SK-N-SH (cell line): ENCODE data around the gene CMYA5. TPM values are rescaled to one million over a fixed set of nuclear protein-coding genes. Genes with fewer than 3 reads are reported as not detected.
"Not testable (repeated sequence)": the region's sequence is repeated elsewhere in the genome, so short reads cannot be mapped to it uniquely, and the experiment has no call there.

Experiments
- CTCF ChIA-PET: fragments of 300-600, 350-600 bp; formaldehyde crosslinking; extraction: SDS; loops from one replicate; lab custom pipeline; 2021; lab: Yijun Ruan, JAX
- POLR2A ChIA-PET: fragments of 350-600 bp; sonication (Branson Sonifier 250); formaldehyde crosslinking; extraction: SDS; loops from one replicate; lab custom pipeline; 2020; ENCODE audit warnings: antibody characterized with exemption, inconsistent platforms; lab: Yijun Ruan, JAX
- DNase-seq: peaks from one replicate; pipeline ENCODE4 v3.0.0; 2012
- H2AFZ ChIP-seq: fragments of 200-600 bp; sonication (generic); 2 replicates; pipeline ENCODE4 v1.8.1; 2016; ENCODE audit warnings: antibody characterized with exemption, mild to moderate bottlenecking, low read depth
- H3F3A ChIP-seq: fragments of 200-600 bp; sonication (generic); replicated peaks from 2 replicates; pipeline ENCODE3; 2016; ENCODE audit warnings: antibody characterized with exemption, mild to moderate bottlenecking; ENCODE audit not compliant: insufficient read depth
- H3K27ac ChIP-seq, 2 experiments: fragments of 200-500 bp in 1 of 2; fragments of 200-600 bp in 1 of 2; sonication (Bioruptor generic) in 1 of 2; sonication (generic), shearing (Covaris generic) in 1 of 2; 2 replicates each; pipeline versions ENCODE4 v1.5.1 to v1.6.1; 2014 to 2016; ENCODE audit warnings: low read depth in 2 of 2, inconsistent platforms in 1 of 2, low read length in 1 of 2, mild to moderate bottlenecking in 1 of 2, mixed read lengths in 1 of 2
- H3K27me3 ChIP-seq: fragments of 200-600 bp; sonication (generic), shearing (Covaris generic); 2 replicates; pipeline ENCODE4 v1.6.1; 2016; ENCODE audit warnings: mixed run types; ENCODE audit not compliant: insufficient read depth
- H3K36me3 ChIP-seq, 2 experiments: fragments of 200-500 bp in 1 of 2; fragments of 200-600 bp in 1 of 2; sonication (Bioruptor generic) in 1 of 2; sonication (generic) in 1 of 2; replicated peaks in 1 of 2; 2 replicates each; pipeline versions ENCODE3 to v1.5.1; 2014 to 2016; ENCODE audit warnings: low read length in 1 of 2, mild to moderate bottlenecking in 1 of 2; ENCODE audit not compliant: insufficient read depth in 2 of 2, control insufficient read depth in 1 of 2
- H3K4me1 ChIP-seq, 2 experiments: fragments of 200-500 bp in 1 of 2; fragments of 200-600 bp in 1 of 2; sonication (Bioruptor generic) in 1 of 2; sonication (generic), shearing (Covaris generic) in 1 of 2; 2 replicates each; pipeline versions ENCODE4 v1.5.1 to v1.6.1; 2014 to 2016; ENCODE audit warnings: low read depth in 1 of 2, low read length in 1 of 2, mixed run types in 1 of 2; ENCODE audit not compliant: insufficient read depth in 2 of 2, control insufficient read depth in 1 of 2
- H3K4me2 ChIP-seq: fragments of 200-600 bp; sonication (generic), shearing (Covaris generic); 2 replicates; pipeline ENCODE4 v1.6.1; 2017; ENCODE audit warnings: mixed run types
- H3K4me3 ChIP-seq, 2 experiments: fragments of 200-500 bp in 1 of 2; fragments of 200-600 bp in 1 of 2; sonication (Bioruptor generic) in 1 of 2; sonication (generic), shearing (Covaris generic) in 1 of 2; 2 replicates each; pipeline versions ENCODE4 v1.5.1 to v1.8.1; 2014 to 2016; ENCODE audit warnings: low read depth in 2 of 2, inconsistent platforms in 1 of 2, low read length in 1 of 2, mild to moderate bottlenecking in 1 of 2, mixed read lengths in 1 of 2, moderate library complexity in 1 of 2
- H3K79me2 ChIP-seq: fragments of 200-600 bp; sonication (generic); 2 replicates; pipeline ENCODE4 v1.8.1; 2017; ENCODE audit warnings: mild to moderate bottlenecking; ENCODE audit not compliant: insufficient read depth
- H3K9ac ChIP-seq: fragments of 200-600 bp; sonication (generic); 2 replicates; pipeline ENCODE4 v1.6.1; 2017; ENCODE audit warnings: mixed run types
- H3K9me2 ChIP-seq: fragments of 200-600 bp; sonication (generic); 2 replicates; pipeline ENCODE4 v1.6.1; 2017; ENCODE audit warnings: mixed run types
- H3K9me3 ChIP-seq: fragments of 200-600 bp; sonication (generic); 2 replicates; pipeline ENCODE4 v1.6.1; 2017; ENCODE audit warnings: mixed run types, mild to moderate bottlenecking, moderate library complexity
- H4K20me1 ChIP-seq: fragments of 200-600 bp; sonication (generic); 2 replicates; pipeline ENCODE4 v1.6.1; 2017; ENCODE audit warnings: mild to moderate bottlenecking, mixed run types; ENCODE audit not compliant: insufficient read depth
- CHD2 ChIP-seq: fragments of 150-350 bp; IDR thresholded peaks from 2 replicates; pipeline ENCODE4 v1.6.1; 2018; ENCODE audit warnings: low read length; ENCODE audit not compliant: partially characterized antibody
- CTCF ChIP-seq: fragments of 200-600 bp; sonication (generic); IDR thresholded peaks from 2 replicates; pipeline ENCODE4 v1.6.1; 2017; ENCODE audit warnings: antibody characterized with exemption, mild to moderate bottlenecking, moderate library complexity
- EZH2phosphoT487 ChIP-seq: fragments of 200-600 bp; sonication (generic); IDR thresholded peaks from 2 replicates; pipeline ENCODE4 v1.6.1; 2017; ENCODE audit warnings: low read depth, mixed run types, mild to moderate bottlenecking, antibody characterized with exemption, moderate library complexity, borderline replicate concordance
- FOXM1 ChIP-seq: IDR thresholded peaks from 2 replicates; pipeline ENCODE4 v1.4.0; 2012; ENCODE audit warnings: low read depth, mild to moderate bottlenecking
- GATA2 ChIP-seq: sonication (generic); formaldehyde crosslinking; IDR thresholded peaks from 2 replicates; pipeline ENCODE4 v1.5.0; 2020; ENCODE audit warnings: mild to moderate bottlenecking, missing genetic modification reagents
- MEF2A ChIP-seq: IDR thresholded peaks from 2 replicates; pipeline ENCODE4 v1.4.0; 2012; ENCODE audit warnings: low read depth, borderline replicate concordance
- NFIC ChIP-seq: IDR thresholded peaks from 2 replicates; pipeline ENCODE4 v1.4.0; 2012; ENCODE audit warnings: borderline replicate concordance
- PBX3 ChIP-seq: IDR thresholded peaks from 2 replicates; pipeline ENCODE4; 2012
- POLR2AphosphoS5 ChIP-seq: IDR thresholded peaks from 2 replicates; pipeline ENCODE4 v1.6.1; 2012; ENCODE audit warnings: low read depth, low read length
- RFX5 ChIP-seq: IDR thresholded peaks from 2 replicates; pipeline ENCODE4 v1.6.1; 2012; ENCODE audit warnings: mild to moderate bottlenecking, improper control_type of control experiment, low read length
- YY1 ChIP-seq: IDR thresholded peaks from 2 replicates; pipeline ENCODE4 v1.4.0; 2012; ENCODE audit warnings: low read depth, mild to moderate bottlenecking
- WGBS: methylation state at CpG from one replicate; pipeline ENCODE4 v1.1.6; 2017; ENCODE audit warnings: low lambda C conversion rate; 5-methylcytosine and 5-hydroxymethylcytosine counted together
- polyA plus RNA-seq, 3 experiments: library from polyadenylated mRNA; depleted of rRNA; stranded (reverse); fragments of >200 nt; gene quantifications; 2 replicates each; pipeline ENCODE4 v1.2.3, GENCODE V29; 2012

Gene CMYA5
- polyA plus RNA-seq, 1 of the 3 experiments (the other 2 are of a cell fraction) = 0.12 TPM

- ChIA-PET CTCF (interaction anchor here (1.0 to 1.1 kb wide), 2 partner anchors 11 to 30 kb away, joined by 3 read pairs; no protein-coding TSS in a partner anchor), POLR2A (no interaction called here)
- H3K27me3 ChIP-seq = no peaks in the 10 kb centered on the region
- no peak overlapping the region for H3K4me3 ChIP-seq
- no peaks in the 10 kb centered on the region for H3K9me3 ChIP-seq
- no peak for TF ChIP-seq EZH2phosphoT487
- no peak for TF ChIP-seq CTCF
- TF ChIP-seq POLR2AphosphoS5 = no peak
- no peak for TF ChIP-seq MEF2A
- TF ChIP-seq GATA2 (CRISPR knock-in tag) = no peak
- TF ChIP-seq NFIC = no peak
- TF ChIP-seq YY1 = no peak
- WGBS = 75% methylated on average over 10 of the region's 10 CpGs
- H3K4me1 ChIP-seq = no peaks in the 10 kb centered on the region
- no peaks in the 10 kb centered on the region for H3K79me2 ChIP-seq
- no peak overlapping the region for H3K9ac ChIP-seq
- H3K27ac ChIP-seq = no peak overlapping the region
- no peaks in the 10 kb centered on the region for H3K9me2 ChIP-seq
- no peak overlapping the region for H2AFZ ChIP-seq
- no peaks in the 10 kb centered on the region for H3K36me3 ChIP-seq
- no peaks in the 10 kb centered on the region for H4K20me1 ChIP-seq
- H3F3A ChIP-seq = no peaks in the 10 kb centered on the region
- no peak overlapping the region for H3K4me2 ChIP-seq
- no peak for DNase-seq
These were observed 73.3 kb downstream of the CMYA5 start for GRCh38 chr5:79762929-79763328.

- CTCF ChIA-PET = interaction anchor here (0.9 kb wide), 1 partner anchor 18 kb away, joined by 3 read pairs; no protein-coding TSS in a partner anchor
These were observed 74.5 kb downstream of the CMYA5 start for GRCh38 chr5:79764147-79764546.

GRCh38 chr5:79771387-79771786 is 81.8 kb downstream of the CMYA5 start:
- 16% methylated on average over 2 of the region's 2 CpGs for WGBS
- Histone ChIP-seq H3K9me3 (no peaks in the 10 kb centered on the region), H3F3A (no peaks in the 10 kb centered on the region), H3K4me1 (no peaks in the 10 kb centered on the region), H3K79me2 (no peaks in the 10 kb centered on the region), H3K4me2 (no peak overlapping the region), H3K27ac (no peak overlapping the region), H3K36me3 (no peaks in the 10 kb centered on the region), H4K20me1 (no peaks in the 10 kb centered on the region), H3K4me3 (no peak overlapping the region), H2AFZ (no peak overlapping the region), H3K9me2 (no peaks in the 10 kb centered on the region), H3K9ac (no peak overlapping the region), H3K27me3 (no peaks in the 10 kb centered on the region)
- POLR2A ChIA-PET = no interaction called here
- CTCF ChIA-PET = no interaction called here
- TF ChIP-seq CHD2 (no peak), RFX5 (no peak), FOXM1 (no peak), PBX3 (peak; percentile 21; the same call in 1 of the 2 replicates)
- DNase-seq = no peak

More at GRCh38 chr5:79764147-79764546, 74.5 kb downstream of the CMYA5 start:
- POLR2A ChIA-PET, H3K9ac ChIP-seq, DNase-seq, H3K36me3 ChIP-seq, H3K4me3 ChIP-seq, H3K4me2 ChIP-seq, H3K27me3 ChIP-seq, H3K9me2 ChIP-seq, H2AFZ ChIP-seq, H3K79me2 ChIP-seq, H4K20me1 ChIP-seq, H3K4me1 ChIP-seq, H3K27ac ChIP-seq, H3K9me3 ChIP-seq, H3F3A ChIP-seq: not testable (repeated sequence)
- WGBS = 65% methylated on average over 3 of the region's 3 CpGs
